ENCODE results near the gene CERS6.

The CERS6 gene

DNA sequence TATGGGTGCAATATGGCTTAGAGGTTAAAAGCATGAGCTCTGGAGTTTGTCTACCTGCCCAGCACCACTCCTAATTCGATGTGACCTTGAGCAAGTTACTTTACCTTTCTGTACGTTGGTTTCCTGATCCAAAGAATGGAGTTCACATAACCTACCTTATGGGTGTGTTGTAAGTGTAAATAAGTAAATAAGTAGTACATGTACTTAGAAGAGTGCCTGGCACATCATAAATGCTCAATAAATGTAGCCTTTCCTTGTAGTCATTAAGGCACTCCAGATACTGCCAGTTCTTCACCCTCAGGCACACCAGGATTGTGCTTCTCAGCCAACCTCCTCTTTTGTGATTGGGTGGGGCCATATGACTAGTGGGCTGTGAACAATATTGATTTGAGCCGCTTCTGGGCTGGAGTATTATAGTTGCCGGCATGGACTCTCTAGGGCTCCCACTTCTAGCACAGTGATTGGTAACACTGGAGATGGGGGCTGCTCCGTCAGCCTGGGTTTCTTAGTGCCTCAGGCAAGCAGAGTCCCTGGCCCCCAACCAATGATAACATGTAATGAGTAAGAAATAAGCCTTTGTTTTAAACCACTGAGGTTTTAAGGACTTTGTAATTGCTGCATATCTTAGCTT is 244.7 kb downstream of the CERS6 start:
- TF ChIP-seq, protein P1, sequence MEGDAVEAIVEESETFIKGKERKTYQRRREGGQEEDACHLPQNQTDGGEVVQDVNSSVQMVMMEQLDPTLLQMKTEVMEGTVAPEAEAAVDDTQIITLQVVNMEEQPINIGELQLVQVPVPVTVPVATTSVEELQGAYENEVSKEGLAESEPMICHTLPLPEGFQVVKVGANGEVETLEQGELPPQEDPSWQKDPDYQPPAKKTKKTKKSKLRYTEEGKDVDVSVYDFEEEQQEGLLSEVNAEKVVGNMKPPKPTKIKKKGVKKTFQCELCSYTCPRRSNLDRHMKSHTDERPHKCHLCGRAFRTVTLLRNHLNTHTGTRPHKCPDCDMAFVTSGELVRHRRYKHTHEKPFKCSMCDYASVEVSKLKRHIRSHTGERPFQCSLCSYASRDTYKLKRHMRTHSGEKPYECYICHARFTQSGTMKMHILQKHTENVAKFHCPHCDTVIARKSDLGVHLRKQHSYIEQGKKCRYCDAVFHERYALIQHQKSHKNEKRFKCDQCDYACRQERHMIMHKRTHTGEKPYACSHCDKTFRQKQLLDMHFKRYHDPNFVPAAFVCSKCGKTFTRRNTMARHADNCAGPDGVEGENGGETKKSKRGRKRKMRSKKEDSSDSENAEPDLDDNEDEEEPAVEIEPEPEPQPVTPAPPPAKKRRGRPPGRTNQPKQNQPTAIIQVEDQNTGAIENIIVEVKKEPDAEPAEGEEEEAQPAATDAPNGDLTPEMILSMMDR (IDR thresholded peaks at IDR 0.05; ENCODE audit: low read depth, low read length): no peak
- DNase-seq (ENCODE audit: low read depth in 2 of 2): peak; percentile 43
- no peak overlapping the region for H3K4me3 ChIP-seq (replicated peaks in 1 of 2; ENCODE audit: low read depth in 2 of 2, low read length in 2 of 2)

DNA sequence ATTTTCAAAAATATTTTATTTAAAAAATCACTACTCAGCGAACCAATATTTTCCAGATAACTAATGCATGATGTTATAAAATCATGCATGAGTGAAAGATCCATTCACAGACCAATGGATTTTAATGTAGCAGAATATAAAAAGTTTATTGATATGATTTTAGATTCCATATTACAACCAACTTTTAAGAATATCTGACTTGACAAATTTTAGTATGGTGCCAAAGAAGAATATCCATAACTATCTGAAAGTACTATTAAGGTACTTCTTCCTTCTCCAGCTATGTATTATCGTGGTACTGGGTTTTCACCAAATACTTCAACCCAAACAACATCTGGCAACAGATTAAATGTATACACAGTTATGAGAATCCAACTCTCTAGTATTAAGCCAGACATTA is 246.5 kb downstream of the CERS6 start:
- H3K4me3 ChIP-seq (replicated peaks in 1 of 2; ENCODE audit: low read depth in 2 of 2, low read length in 2 of 2): no peak overlapping the region
- TF ChIP-seq, protein P1 (IDR thresholded peaks at IDR 0.05; ENCODE audit: low read depth, low read length): no peak
- no peak for DNase-seq (ENCODE audit: low read depth in 2 of 2)

DNA sequence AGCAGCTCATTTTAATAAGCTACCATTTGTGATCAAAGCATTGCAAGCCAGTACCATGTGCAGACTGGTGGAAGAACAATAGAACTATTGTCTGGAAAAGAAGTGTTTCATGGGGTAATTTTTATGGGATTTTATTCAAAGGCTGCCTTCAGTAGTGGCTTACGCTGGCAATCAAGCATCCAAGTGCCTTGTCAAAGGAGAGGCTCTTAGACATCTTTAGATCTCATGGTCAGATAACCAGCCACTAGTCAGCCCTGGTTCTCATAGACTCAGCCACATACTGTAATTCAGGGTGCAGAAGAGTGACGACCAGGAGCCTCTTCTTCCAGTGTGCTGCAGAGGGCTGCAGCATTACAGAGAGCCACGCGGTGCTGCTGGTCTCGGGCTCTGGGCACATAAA is 247.9 kb downstream of the CERS6 start:
- no peak overlapping the region for H3K4me3 ChIP-seq (replicated peaks in 1 of 2; ENCODE audit: low read depth in 2 of 2, low read length in 2 of 2)
- no peak for DNase-seq (ENCODE audit: low read depth in 2 of 2)
- TF ChIP-seq, protein P1 (IDR thresholded peaks at IDR 0.05; ENCODE audit: low read depth, low read length): no peak

DNA sequence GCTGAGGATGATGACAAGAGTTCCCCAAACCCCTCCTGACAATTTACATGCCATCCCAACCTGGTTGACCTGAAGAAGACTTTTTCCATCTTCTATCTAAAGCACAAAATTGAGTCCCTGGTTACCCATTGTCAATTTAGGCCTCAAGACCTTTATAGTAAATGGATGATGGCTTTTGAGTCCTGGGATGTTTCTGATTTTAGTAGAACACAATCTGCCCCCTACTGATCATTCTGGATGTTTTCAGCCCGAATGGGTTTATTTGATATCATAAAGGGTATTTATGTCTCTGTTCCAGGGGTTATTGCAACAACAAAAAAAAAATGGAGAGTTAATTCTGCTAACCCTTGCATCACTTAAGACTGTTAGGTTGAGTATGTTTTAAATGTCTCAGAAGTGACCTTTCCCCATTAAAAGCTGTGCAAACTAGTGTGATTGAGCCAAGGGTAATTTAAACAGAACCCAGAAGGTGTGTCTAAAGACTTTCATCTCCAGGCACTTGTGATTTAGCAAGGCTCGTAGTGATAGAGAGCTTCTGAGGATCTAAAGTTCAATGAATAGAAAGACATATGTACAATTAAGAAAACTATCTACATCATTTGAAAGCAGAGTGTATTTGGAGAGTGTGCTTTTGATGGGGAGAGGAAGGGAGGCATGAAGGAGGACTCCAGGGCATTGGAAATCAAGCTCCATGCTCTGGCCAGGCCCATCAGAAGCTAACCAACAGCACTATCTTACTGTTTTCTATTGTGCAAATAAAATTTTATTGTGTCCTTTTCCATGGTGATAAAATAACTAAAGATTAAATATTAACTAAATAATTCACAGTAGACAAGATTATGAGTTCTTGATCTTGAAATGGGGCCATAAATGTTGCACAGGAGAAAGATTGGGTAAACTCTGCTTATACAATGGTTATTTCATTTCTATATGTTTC is 249.7 kb downstream of the CERS6 start:
- TF ChIP-seq, protein P1 (IDR thresholded peaks at IDR 0.05; ENCODE audit: low read depth, low read length): peak; percentile 30
- H3K4me3 ChIP-seq (replicated peaks in 1 of 2; ENCODE audit: low read depth in 2 of 2, low read length in 2 of 2): no peak overlapping the region
- peak; percentile 66 to 70 for DNase-seq (ENCODE audit: low read depth in 2 of 2)

DNA sequence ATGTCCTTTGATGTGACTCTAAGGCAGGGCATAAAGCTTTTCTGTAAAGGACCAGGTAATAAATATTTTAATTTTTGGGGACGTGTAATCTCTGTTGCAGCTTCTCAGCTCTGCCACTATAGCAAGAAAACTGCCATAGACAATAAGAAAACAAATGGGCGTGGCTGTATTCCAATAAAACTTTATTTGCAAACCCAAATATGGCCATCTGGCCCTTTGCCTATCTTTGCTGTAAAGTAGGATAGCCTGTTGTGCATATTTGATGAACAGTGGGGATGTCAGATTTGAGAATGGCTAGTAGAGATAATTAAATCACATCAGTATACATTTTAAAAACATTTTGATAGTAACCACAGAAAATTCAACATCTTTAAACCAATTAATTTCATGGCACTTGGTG is 250.7 kb downstream of the CERS6 start:
- H3K4me3 ChIP-seq (replicated peaks in 1 of 2; ENCODE audit: low read depth in 2 of 2, low read length in 2 of 2): no peak overlapping the region
- TF ChIP-seq, protein P1 (IDR thresholded peaks at IDR 0.05; ENCODE audit: low read depth, low read length): no peak
- no peak for DNase-seq (ENCODE audit: low read depth in 2 of 2)

DNA sequence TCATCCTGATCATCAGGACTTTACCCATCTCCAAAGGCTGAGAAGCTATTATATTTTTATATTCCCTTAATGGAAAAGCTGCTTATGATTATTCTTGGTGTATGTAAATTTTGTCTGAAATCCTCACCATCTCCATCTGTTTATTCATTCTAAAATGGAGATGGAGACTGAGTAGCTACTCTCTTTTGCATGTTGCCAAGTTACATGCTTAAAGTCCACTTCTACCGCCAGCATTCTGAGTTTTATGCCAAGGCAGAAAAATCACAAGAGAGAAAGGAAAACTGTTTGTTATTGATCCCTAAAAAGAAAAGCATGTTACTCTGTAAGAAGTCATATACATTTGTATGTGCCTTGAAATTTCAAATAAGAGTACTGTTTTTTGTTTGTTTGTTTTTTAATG is 252.0 kb downstream of the CERS6 start:
- TF ChIP-seq, protein P1 (IDR thresholded peaks at IDR 0.05; ENCODE audit: low read depth, low read length): no peak
- DNase-seq (ENCODE audit: low read depth in 2 of 2): no peak
- H3K4me3 ChIP-seq (replicated peaks in 1 of 2; ENCODE audit: low read depth in 2 of 2, low read length in 2 of 2): no peak overlapping the region

Measured in cardiac fibroblast (primary cell).